AG10803 (cell line): ENCODE results near the gene VPS72.

Experiments used
- DNase-seq: peaks from one replicate; pipeline ENCODE4 v3.0.0; 2010; ENCODE audit warnings: low read depth
- H3K4me3 ChIP-seq: 2 replicates; pipeline ENCODE4 v1.5.1; 2011; ENCODE audit warnings: mild to moderate bottlenecking, low read length, control low read depth
- CTCF ChIP-seq: conservative IDR thresholded peaks from 2 replicates; pipeline ENCODE4 v1.5.1; 2011; ENCODE audit warnings: mild to moderate bottlenecking, low read length, control low read depth, inconsistent platforms

VPS72 gene

DNA sequence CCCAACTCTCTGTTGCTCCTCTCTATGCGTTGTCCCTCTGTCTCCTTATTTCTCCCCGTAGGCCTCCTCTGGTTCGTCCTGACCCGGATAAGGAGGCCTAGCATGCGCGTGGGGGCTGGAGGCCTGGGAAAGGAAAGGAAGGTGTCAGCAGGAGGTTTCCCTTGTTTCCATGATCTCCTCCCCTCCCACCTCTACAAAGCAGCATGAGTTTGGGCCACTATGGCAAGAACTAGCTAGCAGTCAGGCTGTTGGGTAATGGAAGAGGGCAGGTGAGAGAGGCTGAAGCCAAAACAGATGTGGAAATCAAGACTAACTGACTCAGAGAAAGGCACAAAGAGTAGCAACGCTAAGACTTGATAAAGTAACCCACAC lies 42.9 kb downstream of the VPS72 start:
- peak overlapping the region; percentile 67 for H3K4me3 ChIP-seq
- no peak for TF ChIP-seq CTCF
- peak; percentile 16 for DNase-seq

DNA sequence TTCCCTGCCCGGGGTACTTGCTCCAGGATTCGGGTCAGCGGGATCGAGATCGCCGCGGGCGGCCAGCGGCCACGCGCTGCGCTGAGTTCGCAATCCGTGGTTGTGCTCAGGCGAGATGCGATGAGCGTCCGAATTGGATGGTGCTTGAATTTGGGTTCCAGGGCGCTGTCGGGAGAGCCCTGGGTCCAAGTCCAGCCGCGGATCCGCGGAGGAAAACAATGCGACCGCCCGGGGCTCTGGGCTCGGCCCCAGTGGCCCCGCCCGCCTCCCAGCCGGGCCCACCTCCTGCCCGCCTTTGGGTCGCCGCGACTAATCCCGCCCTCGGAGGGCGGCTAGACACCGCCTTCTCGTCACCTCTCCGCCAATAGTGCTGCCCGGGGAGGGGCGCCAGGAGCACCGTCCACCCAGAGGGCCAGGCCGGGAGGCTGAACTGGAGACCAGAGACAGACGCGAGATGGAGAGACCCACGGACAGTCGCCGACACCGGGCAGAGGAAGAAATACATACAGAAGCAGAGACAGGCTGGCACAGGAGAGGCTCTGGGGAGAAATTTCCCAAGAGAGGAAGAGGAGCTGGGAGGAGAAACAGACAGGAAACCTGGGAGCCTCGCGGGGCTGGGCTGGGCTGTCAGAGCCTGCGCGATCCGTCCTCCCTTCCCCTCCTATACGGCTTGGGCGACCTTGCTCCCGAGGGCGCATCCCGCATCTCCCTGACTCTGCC lies 43.4 kb downstream of the VPS72 start, which contains the start of gene SEMA6C:
TSS of gene SEMA6C (minus strand) at position 220 of the 720 bp plus-strand sequence. CDS start 4,010 bp downstream, outside the sequence.
- DNase-seq, result peak; percentile 86
- no peak for TF ChIP-seq CTCF
- H3K4me3 ChIP-seq, result peak within 1 kb of the TSS; percentile 79

DNA sequence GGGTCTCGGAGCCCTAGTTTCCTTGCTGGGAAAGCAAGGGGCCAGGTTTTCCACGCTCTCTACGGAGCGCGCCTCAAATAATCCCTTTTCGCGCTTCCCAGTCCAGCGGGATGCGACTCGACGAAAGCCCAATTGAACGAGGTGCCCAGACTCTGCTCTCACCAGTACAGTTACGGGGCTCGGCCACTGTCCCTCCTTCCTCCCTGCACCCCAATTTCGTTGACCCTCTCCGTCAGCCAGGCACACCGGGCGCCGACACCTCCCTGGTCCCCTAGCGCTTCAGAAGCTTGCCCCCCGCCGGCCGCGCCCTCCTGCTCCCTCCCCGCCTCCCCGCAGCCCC lies 44.0 kb downstream of the VPS72 start:
- H3K4me3 ChIP-seq, result peak overlapping the region; percentile 79
- DNase-seq, result no peak
- TF ChIP-seq CTCF, result no peak

GRCh38 chr1:151145304-151146071 lies 44.5 kb downstream of the VPS72 start:
- DNase-seq, result no peak
- TF ChIP-seq CTCF, result no peak
- peak overlapping the region; percentile 79 for H3K4me3 ChIP-seq

GRCh38 chr1:151144474-151145303 lies 45.3 kb downstream of the VPS72 start:
- no peak for DNase-seq
- H3K4me3 ChIP-seq, result peak overlapping the region; percentile 79
- TF ChIP-seq CTCF, result no peak

- no peak overlapping the region for H3K4me3 ChIP-seq
- no peak for TF ChIP-seq CTCF
- no peak for DNase-seq
Observed at GRCh38 chr1:151143986-151144385, 46.0 kb downstream of the VPS72 start.
